H9 (cell line): ENCODE results near the gene NIT2. TPM values are rescaled to one million over a fixed set of nuclear protein-coding genes. Genes with fewer than 3 reads are reported as not detected.
"Not testable (repeated sequence)": the region's sequence is repeated elsewhere in the genome, so short reads cannot be mapped to it uniquely, and the experiment has no call there.

Source experiments
- DNase-seq: peaks from one replicate; pipeline ENCODE4 v3.0.0-alpha.2; 2017
- H2AFZ ChIP-seq: one replicate; pipeline ENCODE4 v1.6.1; 2013; ENCODE audit warnings: mild to moderate bottlenecking, low read length, control low read depth, moderate library complexity
- H2AK5ac ChIP-seq: 2 replicates; pipeline ENCODE4 v1.6.1; 2013; ENCODE audit warnings: low read length, control low read depth, mixed read lengths; ENCODE audit not compliant: insufficient read length
- H2BK120ac ChIP-seq: one replicate; pipeline ENCODE4 v1.6.1; 2013; ENCODE audit warnings: low read depth, mild to moderate bottlenecking, low read length, control low read depth, inconsistent platforms; ENCODE audit not compliant: poor library complexity, severe bottlenecking
- H2BK12ac ChIP-seq: 2 replicates; pipeline ENCODE4 v1.6.1; 2013; ENCODE audit warnings: low read length, control low read depth, mixed read lengths, low read depth; ENCODE audit not compliant: insufficient read length
- H2BK15ac ChIP-seq: 2 replicates; pipeline ENCODE4 v1.6.1; 2013; ENCODE audit warnings: low read depth, low read length, control low read depth
- H2BK20ac ChIP-seq: one replicate; pipeline ENCODE4 v1.6.1; 2013; ENCODE audit warnings: low read depth, mild to moderate bottlenecking, low read length, control low read depth, inconsistent platforms; ENCODE audit not compliant: poor library complexity, severe bottlenecking
- H2BK5ac ChIP-seq: 2 replicates; pipeline ENCODE4 v1.6.1; 2013; ENCODE audit warnings: low read length, control low read depth, mixed read lengths; ENCODE audit not compliant: insufficient read length
- H3K14ac ChIP-seq: 2 replicates; pipeline ENCODE4 v1.6.1; 2013; ENCODE audit warnings: low read length, control low read depth; ENCODE audit not compliant: insufficient read depth
- H3K18ac ChIP-seq: 2 replicates; pipeline ENCODE4 v1.6.1; 2013; ENCODE audit warnings: low read depth, mild to moderate bottlenecking, mixed read lengths, low read length, control low read depth; ENCODE audit not compliant: insufficient read length
- H3K23ac ChIP-seq: 2 replicates; pipeline ENCODE4 v1.6.1; 2013; ENCODE audit warnings: low read length, control low read depth, mixed read lengths, low read depth; ENCODE audit not compliant: insufficient read length
- H3K23me2 ChIP-seq: 2 replicates; pipeline ENCODE4 v1.6.1; 2013; ENCODE audit warnings: low read depth, mild to moderate bottlenecking, mixed read lengths, low read length, control low read depth; ENCODE audit not compliant: insufficient read length, poor library complexity, severe bottlenecking
- H3K27ac ChIP-seq: 2 replicates; pipeline ENCODE4 v1.5.1; 2013; ENCODE audit warnings: low read length, control low read depth, mixed read lengths, low read depth; ENCODE audit not compliant: insufficient read length
- H3K27me3 ChIP-seq: 2 replicates; pipeline ENCODE4 v1.6.1; 2013; ENCODE audit warnings: low read length, control low read depth, inconsistent platforms; ENCODE audit not compliant: insufficient read depth
- H3K4ac ChIP-seq: 2 replicates; pipeline ENCODE4 v1.6.1; 2013; ENCODE audit warnings: low read depth, mild to moderate bottlenecking, control low read depth, inconsistent platforms, low read length, moderate library complexity
- H3K4me1 ChIP-seq: 2 replicates; pipeline ENCODE4 v1.6.1; 2013; ENCODE audit warnings: low read length, control low read depth, inconsistent platforms; ENCODE audit not compliant: insufficient read depth
- H3K4me2 ChIP-seq: 2 replicates; pipeline ENCODE4 v1.6.1; 2013; ENCODE audit warnings: low read length, control low read depth, mixed read lengths; ENCODE audit not compliant: insufficient read length, insufficient read depth
- H3K56ac ChIP-seq: 2 replicates; pipeline ENCODE4 v1.6.1; 2013; ENCODE audit warnings: low read depth, mild to moderate bottlenecking, mixed read lengths, low read length, control low read depth; ENCODE audit not compliant: insufficient read length
- H3K79me1 ChIP-seq: 2 replicates; pipeline ENCODE4 v1.6.1; 2013; ENCODE audit warnings: low read depth, mild to moderate bottlenecking, moderate library complexity, low read length, control low read depth, inconsistent platforms; ENCODE audit not compliant: insufficient read depth, poor library complexity, severe bottlenecking
- H3K79me2 ChIP-seq: 2 replicates; pipeline ENCODE4 v1.6.1; 2013; ENCODE audit warnings: low read length, control low read depth, inconsistent platforms; ENCODE audit not compliant: insufficient read depth
- H3K9ac ChIP-seq: 2 replicates; pipeline ENCODE4 v1.6.1; 2013; ENCODE audit warnings: low read length, control low read depth, mixed read lengths; ENCODE audit not compliant: insufficient read length; ENCODE audit errors: extremely low read depth
- H3K9me3 ChIP-seq: one replicate; pipeline ENCODE4 v1.6.1; 2013; ENCODE audit warnings: low read depth, low read length, inconsistent platforms; ENCODE audit not compliant: control insufficient read depth
- H3T11ph ChIP-seq: one replicate; pipeline ENCODE4 v1.6.1; 2013; ENCODE audit warnings: mild to moderate bottlenecking, low read length, control low read depth, inconsistent platforms
- H4K20me1 ChIP-seq: one replicate; pipeline ENCODE4 v1.6.1; 2013; ENCODE audit not compliant: control insufficient read depth, insufficient read length, insufficient read depth
- H4K5ac ChIP-seq: 2 replicates; pipeline ENCODE4 v1.6.1; 2013; ENCODE audit warnings: low read depth, mild to moderate bottlenecking, mixed read lengths, low read length, control low read depth; ENCODE audit not compliant: insufficient read length
- H4K8ac ChIP-seq: replicated peaks from 2 replicates; pipeline ENCODE4 v1.6.1; 2013; ENCODE audit warnings: low read length, control low read depth, mixed read lengths, low read depth; ENCODE audit not compliant: insufficient read length
- H4K91ac ChIP-seq: 2 replicates; pipeline ENCODE4 v1.6.1; 2013; ENCODE audit warnings: low read depth, mild to moderate bottlenecking, moderate library complexity, mixed read lengths, low read length, control low read depth; ENCODE audit not compliant: insufficient read length
- H3K27ac Mint-ChIP-seq, 3 experiments: 2 replicates in 2 of 3; 3 replicates in 1 of 3; pipeline ENCODE4 v1.8.0; 2020 to 2021; ENCODE audit warnings: mixed read lengths in 3 of 3, mild to moderate bottlenecking in 1 of 3, moderate library complexity in 1 of 3
- H3K27me3 Mint-ChIP-seq: 2 replicates; pipeline ENCODE4 v1.8.0; 2021; ENCODE audit warnings: low read depth, mild to moderate bottlenecking, moderate library complexity, mixed read lengths
- H3K36me3 Mint-ChIP-seq, 3 experiments: 2 replicates in 2 of 3; 3 replicates in 1 of 3; pipeline ENCODE4 v1.8.0; 2020 to 2021; ENCODE audit warnings: low read depth in 3 of 3, mixed read lengths in 3 of 3; ENCODE audit not compliant: insufficient read depth in 1 of 3
- H3K4me1 Mint-ChIP-seq, 2 experiments: 2 replicates each; pipeline ENCODE4 v1.8.0; 2020; ENCODE audit warnings: mixed read lengths in 2 of 2
- H3K4me3 Mint-ChIP-seq, 2 experiments: 2 replicates in 1 of 2; 3 replicates in 1 of 2; pipeline ENCODE4 v1.8.0; 2020 to 2021; ENCODE audit warnings: mild to moderate bottlenecking in 2 of 2, mixed read lengths in 2 of 2, moderate library complexity in 1 of 2
- H3K9me3 Mint-ChIP-seq, 2 experiments: 2 replicates in 1 of 2; 3 replicates in 1 of 2; pipeline ENCODE4 v1.8.0; 2020; ENCODE audit warnings: mild to moderate bottlenecking in 2 of 2, mixed read lengths in 2 of 2, moderate library complexity in 1 of 2
- CTCF ChIP-seq: fragments of 200-600 bp; sonication (generic); conservative IDR thresholded peaks from 3 replicates; pipeline ENCODE4 v1.8.0; 2021; ENCODE audit warnings: antibody characterized with exemption, mild to moderate bottlenecking
- WGBS: extraction: QIAGEN DNeasy Blood & Tissue Kit; methylation state at CpG from one replicate; pipeline ENCODE4 v1.1.7; 2013; ENCODE audit warnings: missing lambda C conversion rate, low lambda C conversion rate, mixed read lengths; ENCODE audit not compliant: insufficient read length; ENCODE audit errors: extremely low coverage; 5-methylcytosine and 5-hydroxymethylcytosine counted together
- total RNA-seq: library from RNA; stranded (reverse); gene quantifications from 2 replicates; pipeline ENCODE4 v1.2.1, GENCODE V29; 2021

Gene NIT2
- total RNA-seq, 1 experiment from 2014 or later, result 26.6 TPM

- Histone ChIP-seq H4K5ac (no peak overlapping the region), H3T11ph (no peak overlapping the region), H3K4me1 (no peaks in the 10 kb centered on the region), H3K14ac (no peak overlapping the region), H3K9me3 (no peaks in the 10 kb centered on the region), H2AFZ (no peak overlapping the region), H3K4me2 (no peak overlapping the region), H2BK120ac (no peak overlapping the region), H2BK20ac (no peak overlapping the region), H4K20me1 (no peaks in the 10 kb centered on the region), H4K8ac (no peak overlapping the region), H2BK15ac (no peak overlapping the region), H3K79me2 (no peaks in the 10 kb centered on the region), H3K23me2 (no peaks in the 10 kb centered on the region), H3K79me1 (no peaks in the 10 kb centered on the region), H2BK5ac (no peak overlapping the region), H3K56ac (no peak overlapping the region), H3K27me3 (no peaks in the 10 kb centered on the region), H3K23ac (no peak overlapping the region), H3K18ac (no peak overlapping the region), H2AK5ac (no peak overlapping the region), H3K4ac (no peak overlapping the region), H3K27ac (no peak overlapping the region), H3K9ac (no peak overlapping the region), H2BK12ac (no peak overlapping the region), H4K91ac (no peak overlapping the region)
- Mint-ChIP-seq H3K36me3 (peaks cover 12 to 43% (median 27%) of the 10 kb centered on the region in 3 experiments; a peak in 6 of 7 replicates), H3K27ac (no peak overlapping the region), H3K4me1 (no peaks in the 10 kb centered on the region), H3K4me3 (no peak overlapping the region), H3K9me3 (no peaks in the 10 kb centered on the region), H3K27me3 (no peaks in the 10 kb centered on the region)
- no CpG with 5 or more reads among the region's 5 CpGs for WGBS
- no peak for TF ChIP-seq CTCF
- no peak for DNase-seq
Observed at GRCh38 chr3:100348727-100349126, 14.2 kb downstream of the NIT2 start.

- H3K79me1 ChIP-seq, H3K4me1 Mint-ChIP-seq, H3K4me1 ChIP-seq, H3K4ac ChIP-seq, H3K9me3 ChIP-seq, H3K9me3 Mint-ChIP-seq, DNase-seq, H3K4me3 Mint-ChIP-seq, H3K9ac ChIP-seq, H4K91ac ChIP-seq, H3K23ac ChIP-seq, H2BK15ac ChIP-seq, H3K23me2 ChIP-seq, H2BK12ac ChIP-seq, H3K27me3 ChIP-seq, H2BK120ac ChIP-seq, H3K14ac ChIP-seq, H3K27ac ChIP-seq, H2BK20ac ChIP-seq, H3K56ac ChIP-seq, H4K5ac ChIP-seq, H3K27ac Mint-ChIP-seq, H3K79me2 ChIP-seq, H3K18ac ChIP-seq, H3K4me2 ChIP-seq, H4K20me1 ChIP-seq, H3T11ph ChIP-seq, H2BK5ac ChIP-seq, H4K8ac ChIP-seq, H2AFZ ChIP-seq, H2AK5ac ChIP-seq, H3K27me3 Mint-ChIP-seq: not testable (repeated sequence)
- H3K36me3 Mint-ChIP-seq, result peaks cover 12 to 49% (median 19%) of the 10 kb centered on the region in 3 experiments; a peak in 6 of 7 replicates
- whole genome bisulfite sequencing, result no CpG with 5 or more reads among the region's 2 CpGs
Observed at GRCh38 chr3:100351770-100352169, 17.2 kb downstream of the NIT2 start.
